ENCODE measurements around the gene DNAJB13. TPM values are rescaled to one million over a fixed set of nuclear protein-coding genes. Genes with fewer than 3 reads are reported as not detected.

DNAJB13 gene
- total and polyA plus RNA-seq, 2 of the 13 experiments (the other 11 are each of a cell fraction or from before 2014, with no cell fraction given): 2.3 TPM; not detected in 1

DNA sequence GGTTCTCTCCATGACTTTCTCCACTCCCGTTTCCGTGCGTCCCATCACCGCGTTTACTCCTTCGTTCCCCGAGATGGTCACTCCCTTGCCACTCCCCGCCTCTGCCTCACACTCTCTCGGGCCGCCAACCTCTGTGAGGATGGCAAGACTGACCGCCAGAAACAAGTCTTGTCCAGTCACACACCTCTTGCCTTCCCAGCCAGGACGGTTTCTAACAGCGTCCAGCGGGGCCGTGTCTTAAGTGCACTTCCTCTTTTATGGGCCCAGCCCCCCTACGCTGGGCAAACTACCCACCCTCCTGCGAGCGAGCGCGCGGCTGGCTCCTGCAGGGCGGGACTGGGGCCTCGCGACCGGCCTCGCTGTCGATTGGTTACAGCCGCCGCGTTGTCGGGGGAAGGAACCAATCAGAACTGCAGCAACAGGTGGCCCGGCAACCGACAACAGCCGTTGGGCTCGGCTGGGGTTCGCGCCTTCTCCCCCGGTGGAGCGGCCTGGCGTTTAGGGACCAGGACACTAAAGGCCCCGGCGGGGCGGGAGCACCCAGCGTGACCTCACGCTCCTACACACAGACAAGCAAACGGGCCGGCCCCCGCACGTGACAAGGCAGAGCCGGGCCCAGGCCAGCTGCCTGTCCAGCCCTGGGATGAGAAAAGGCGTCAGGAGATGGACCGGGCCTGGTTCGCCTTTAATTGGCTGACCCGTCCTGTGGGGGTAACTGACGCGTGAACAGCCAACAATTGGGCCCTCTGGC lies 32.3 kb downstream of the DNAJB13 start (continued):
- no peak for TF ChIP-seq KIAA2018 (CRISPR knock-in tag; IDR thresholded peaks at IDR 0.05; ENCODE audit: borderline replicate concordance)
- 0 out of 2 replicates have a peak, but pooled peaks have one; percentile 85 for TF ChIP-seq TP53 (CRISPR knock-in tag; conservative IDR thresholded peaks at IDR 0.05)
- no peak for TF ChIP-seq FOXK2 (IDR thresholded peaks at IDR 0.05)
- no peak for TF ChIP-seq ZNF850 (CRISPR knock-in tag; conservative IDR thresholded peaks at IDR 0.05)
- TF ChIP-seq JUN (CRISPR knock-in tag; IDR thresholded peaks at IDR 0.05): peak; percentile 36; the same call in 1 of the 2 replicates
- TF ChIP-seq ZNF530 (CRISPR knock-in tag; IDR thresholded peaks at IDR 0.05; ENCODE audit: low read depth): no peak
- TF ChIP-seq NFKB2 (CRISPR knock-in tag; IDR thresholded peaks at IDR 0.05; ENCODE audit: borderline replicate concordance): peak; percentile 97
- TF ChIP-seq SMC3 (IDR thresholded peaks at IDR 0.05; ENCODE audit: low read length): no peak
- TF ChIP-seq, protein P1, sequence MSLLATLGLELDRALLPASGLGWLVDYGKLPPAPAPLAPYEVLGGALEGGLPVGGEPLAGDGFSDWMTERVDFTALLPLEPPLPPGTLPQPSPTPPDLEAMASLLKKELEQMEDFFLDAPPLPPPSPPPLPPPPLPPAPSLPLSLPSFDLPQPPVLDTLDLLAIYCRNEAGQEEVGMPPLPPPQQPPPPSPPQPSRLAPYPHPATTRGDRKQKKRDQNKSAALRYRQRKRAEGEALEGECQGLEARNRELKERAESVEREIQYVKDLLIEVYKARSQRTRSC (CRISPR knock-in tag; IDR thresholded peaks at IDR 0.05; ENCODE audit: low read depth): no peak
- 0 out of 2 replicates have a peak, but pooled peaks have one; percentile 36 for TF ChIP-seq ZNF737 (CRISPR knock-in tag; IDR thresholded peaks at IDR 0.05; ENCODE audit: borderline replicate concordance)
- 0 out of 2 replicates have a peak, but pooled peaks have one; percentile 21 for TF ChIP-seq FOXO1 (CRISPR knock-in tag; IDR thresholded peaks at IDR 0.05)
- TF ChIP-seq POLR2AphosphoS5 (IDR thresholded peaks at IDR 0.05; ENCODE audit: low read depth, low read length): peak; percentile 59; the same call in 1 of the 2 replicates
- peak; percentile 76 for TF ChIP-seq ZBTB14 (CRISPR knock-in tag; IDR thresholded peaks at IDR 0.05)
- no peak for TF ChIP-seq ZKSCAN1 (IDR thresholded peaks at IDR 0.05; ENCODE audit: low read length)
- peak; percentile 23; the same call in 1 of the 2 replicates for TF ChIP-seq RBAK (CRISPR knock-in tag; IDR thresholded peaks at IDR 0.05)
- TF ChIP-seq ZBTB8A (CRISPR knock-in tag; IDR thresholded peaks at IDR 0.05; ENCODE audit: borderline replicate concordance, low read depth): peak; percentile 4; the same call in 1 of the 2 replicates
- TF ChIP-seq, protein P2, sequence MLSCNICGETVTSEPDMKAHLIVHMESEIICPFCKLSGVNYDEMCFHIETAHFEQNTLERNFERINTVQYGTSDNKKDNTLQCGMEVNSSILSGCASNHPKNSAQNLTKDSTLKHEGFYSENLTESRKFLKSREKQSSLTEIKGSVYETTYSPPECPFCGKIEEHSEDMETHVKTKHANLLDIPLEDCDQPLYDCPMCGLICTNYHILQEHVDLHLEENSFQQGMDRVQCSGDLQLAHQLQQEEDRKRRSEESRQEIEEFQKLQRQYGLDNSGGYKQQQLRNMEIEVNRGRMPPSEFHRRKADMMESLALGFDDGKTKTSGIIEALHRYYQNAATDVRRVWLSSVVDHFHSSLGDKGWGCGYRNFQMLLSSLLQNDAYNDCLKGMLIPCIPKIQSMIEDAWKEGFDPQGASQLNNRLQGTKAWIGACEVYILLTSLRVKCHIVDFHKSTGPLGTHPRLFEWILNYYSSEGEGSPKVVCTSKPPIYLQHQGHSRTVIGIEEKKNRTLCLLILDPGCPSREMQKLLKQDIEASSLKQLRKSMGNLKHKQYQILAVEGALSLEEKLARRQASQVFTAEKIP (CRISPR knock-in tag; IDR thresholded peaks at IDR 0.05; ENCODE audit: borderline replicate concordance): no peak
- no peak for TF ChIP-seq DPF2 (CRISPR knock-in tag; IDR thresholded peaks at IDR 0.05; ENCODE audit: borderline replicate concordance, low read depth)

Measured in HepG2 (cell line).